Measurements from ENCODE around the gene VENTX.

The VENTX gene, protein sequence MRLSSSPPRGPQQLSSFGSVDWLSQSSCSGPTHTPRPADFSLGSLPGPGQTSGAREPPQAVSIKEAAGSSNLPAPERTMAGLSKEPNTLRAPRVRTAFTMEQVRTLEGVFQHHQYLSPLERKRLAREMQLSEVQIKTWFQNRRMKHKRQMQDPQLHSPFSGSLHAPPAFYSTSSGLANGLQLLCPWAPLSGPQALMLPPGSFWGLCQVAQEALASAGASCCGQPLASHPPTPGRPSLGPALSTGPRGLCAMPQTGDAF

DNA sequence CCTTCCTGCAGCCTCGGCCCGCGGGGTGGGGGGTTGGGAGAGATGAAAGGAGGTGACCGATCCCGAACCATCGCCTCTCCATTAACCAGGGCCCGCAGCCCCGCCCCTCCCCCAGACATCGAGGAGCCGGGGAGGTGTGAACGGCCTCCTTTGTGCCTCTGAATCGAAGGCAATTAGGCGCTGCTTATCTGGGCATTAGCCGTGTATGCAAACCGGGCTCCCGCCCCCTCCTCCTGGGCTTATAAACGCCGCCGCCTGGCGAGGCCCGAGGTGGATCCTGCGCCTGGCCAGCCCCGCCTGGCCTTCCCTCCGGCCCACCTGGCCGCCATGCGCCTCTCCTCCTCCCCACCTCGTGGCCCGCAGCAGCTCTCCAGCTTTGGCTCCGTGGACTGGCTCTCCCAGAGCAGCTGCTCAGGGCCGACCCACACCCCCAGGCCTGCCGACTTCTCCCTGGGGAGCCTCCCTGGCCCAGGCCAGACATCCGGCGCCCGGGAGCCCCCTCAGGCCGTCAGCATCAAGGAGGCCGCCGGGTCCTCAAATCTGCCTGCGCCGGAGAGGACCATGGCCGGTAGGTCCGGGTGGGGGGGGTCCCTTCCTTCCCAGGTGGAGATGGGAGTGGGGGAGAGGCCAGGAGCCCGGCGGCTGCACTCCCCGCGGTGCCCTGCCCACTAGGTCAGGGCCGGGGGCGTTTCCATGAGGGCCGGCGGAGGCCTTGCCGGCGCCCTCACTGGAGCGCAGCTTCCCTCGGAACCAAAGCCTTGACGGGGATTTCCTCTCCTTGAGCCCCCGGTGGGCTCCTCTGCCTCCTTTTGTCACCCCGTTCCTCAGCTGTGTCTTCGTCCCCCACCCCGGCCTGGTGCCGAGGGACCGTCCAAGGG, at the start of gene VENTX:
VENTX (plus strand) TSS at position 268 of the 878 bp plus-strand sequence; CDS start at position 328, 60 bp downstream.
- DNase-seq, result no peak

DNA sequence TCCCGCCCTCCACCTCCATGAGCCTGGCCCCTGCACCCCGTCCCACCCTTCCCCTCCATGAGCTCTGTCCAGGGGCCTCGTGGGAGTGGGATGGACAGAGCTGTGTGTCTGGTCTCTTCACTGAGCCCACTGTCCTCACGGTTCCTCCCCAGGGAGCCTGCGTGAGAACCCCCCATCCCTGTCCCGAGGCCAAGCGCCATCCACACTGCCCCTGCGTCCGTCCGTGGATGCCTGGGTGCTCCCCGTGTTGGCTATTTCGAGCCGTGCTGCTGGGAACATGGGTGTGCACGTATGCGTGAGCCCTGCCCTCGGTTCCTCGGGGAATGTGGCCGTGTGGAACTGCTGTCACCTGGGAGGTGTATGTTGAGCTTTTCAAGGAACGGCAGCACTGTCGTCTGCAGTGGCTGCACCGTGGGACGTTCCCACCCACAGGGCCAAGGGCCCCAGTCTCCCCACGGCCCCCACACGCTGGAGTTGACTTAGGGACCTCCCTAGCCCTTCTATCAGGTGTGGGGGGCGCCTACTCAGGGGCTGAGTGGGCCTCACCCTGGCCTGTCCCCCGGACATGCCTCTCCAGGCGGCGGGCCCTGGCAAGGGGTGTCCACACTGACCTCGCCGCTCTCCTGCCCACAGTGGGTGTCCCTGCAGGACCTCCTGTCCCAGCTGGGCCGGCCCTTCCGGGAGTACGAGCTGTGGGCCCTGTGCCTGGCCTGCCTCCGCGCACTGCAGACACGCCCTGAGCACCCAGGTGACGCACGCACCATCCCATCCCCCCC, 49.6 kb upstream of the VENTX start:
- DNase-seq, result no peak

DNA sequence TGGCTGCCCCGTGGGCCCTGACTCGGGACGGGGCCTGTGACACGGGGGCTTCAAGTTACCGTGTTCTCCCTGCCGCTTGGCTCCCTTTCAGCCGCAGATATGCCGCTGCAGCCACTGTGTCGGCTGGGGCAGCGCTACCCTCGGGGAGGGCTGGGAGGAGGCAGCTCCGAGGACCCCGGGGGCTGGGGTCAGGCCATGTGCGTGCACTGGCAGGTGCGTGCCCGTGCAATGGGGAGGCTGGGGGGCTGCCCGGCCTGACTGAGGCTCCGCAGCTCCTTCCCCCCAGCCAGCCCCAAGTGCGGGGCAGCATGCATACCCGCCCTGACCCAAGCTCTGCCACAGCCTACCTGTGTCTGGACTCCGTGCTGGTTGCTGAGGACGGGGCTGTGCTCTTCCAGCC, 48.4 kb upstream of the VENTX start:
- no peak for DNase-seq

DNA sequence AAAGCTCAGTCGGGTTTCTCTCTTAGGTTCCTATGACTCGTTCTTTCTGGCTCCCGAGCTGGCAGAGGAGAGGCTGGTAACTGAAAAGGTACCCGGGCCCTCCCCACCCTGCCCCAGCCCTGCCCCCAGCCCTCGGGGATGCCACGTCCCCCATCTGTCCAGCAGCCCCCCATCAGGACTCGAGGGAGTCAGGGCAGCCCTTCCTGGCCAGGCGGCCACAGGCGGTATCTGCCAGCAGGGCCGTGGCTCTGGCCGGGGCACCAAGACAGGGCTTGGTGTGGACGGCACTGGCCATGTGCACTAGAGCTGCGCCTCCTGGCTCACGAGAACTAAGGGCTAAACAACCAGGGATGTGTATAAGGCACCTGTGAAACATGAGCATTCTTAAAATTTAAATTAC, 47.9 kb upstream of the VENTX start:
- DNase-seq, result no peak

DNA sequence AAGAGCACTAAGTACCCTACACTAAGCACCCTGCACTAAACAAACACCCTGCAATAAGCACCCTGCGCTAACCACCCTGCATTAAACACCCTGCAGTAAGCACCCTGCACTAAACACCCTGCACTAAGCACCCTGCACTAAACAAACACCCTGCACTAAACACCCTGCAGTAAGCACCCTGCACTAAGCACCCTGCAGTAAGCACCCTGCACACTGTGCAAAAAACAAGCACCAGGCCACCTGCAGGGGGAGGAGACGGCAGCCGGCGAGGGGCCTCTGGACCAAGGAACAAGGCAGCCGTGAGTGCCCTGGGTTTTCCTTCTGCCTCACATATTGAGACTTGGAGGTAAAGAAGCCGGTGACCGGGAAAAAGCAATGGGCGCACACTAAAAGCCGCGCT, 47.4 kb upstream of the VENTX start:
- DNase-seq, result no peak

DNA sequence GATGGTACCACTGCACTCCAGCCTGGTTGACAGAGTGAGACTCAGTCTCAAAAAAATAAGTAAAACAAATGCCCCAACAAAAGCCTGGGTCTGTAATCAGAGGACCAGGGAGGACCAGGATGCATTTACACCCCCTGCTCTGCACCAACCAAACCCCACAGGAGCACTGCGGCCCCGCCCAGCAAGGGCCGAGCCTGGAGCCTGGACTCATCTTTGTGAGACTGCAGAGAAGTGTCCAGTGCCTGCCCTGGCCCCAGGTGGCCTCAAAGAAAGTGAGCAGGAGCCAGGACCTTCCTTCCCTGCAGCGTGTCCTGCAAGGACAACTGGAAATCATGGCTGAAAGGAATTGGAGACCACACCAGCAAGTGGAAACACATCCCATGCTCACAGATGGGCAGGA, 46.0 kb upstream of the VENTX start:
- no peak for DNase-seq

DNA sequence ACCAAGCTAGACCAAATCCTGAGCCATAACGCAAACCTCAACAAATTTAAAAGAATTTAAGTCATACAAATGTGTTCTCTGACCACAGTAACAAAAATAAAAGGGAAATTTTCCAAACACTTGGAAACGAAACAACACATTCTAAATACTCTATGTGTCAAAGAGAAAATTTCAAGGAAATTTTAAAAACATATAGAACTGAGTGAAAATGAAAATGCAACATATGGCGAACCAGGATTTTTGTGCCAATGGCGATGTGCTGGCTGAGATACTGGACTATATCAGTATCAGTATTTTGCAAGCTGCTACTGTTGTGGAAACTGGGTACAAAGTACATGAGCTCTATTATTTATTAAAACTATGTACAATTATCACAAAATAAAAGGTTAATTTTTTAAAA, 43.5 kb upstream of the VENTX start:
- DNase-seq, result no peak

DNA sequence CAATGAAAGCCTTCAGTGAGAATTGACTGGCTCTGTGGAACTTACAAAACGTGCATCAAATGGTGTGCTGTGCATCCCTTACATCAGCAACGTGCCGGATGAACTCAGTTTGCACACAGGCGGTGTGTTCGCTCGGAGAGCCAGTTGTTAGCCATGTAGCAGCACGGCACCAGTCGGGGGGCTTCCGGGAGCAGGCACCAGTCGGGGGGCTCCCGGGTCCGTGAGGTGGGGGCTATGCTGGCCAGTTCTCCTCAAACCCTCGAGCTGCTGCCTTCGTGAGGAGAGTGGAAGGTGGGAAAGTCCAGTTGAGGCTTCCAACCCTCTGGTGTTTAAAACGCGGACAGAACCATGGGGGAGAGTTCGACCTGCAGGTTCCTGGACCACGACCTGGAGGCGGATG, 42.6 kb upstream of the VENTX start:
- no peak for DNase-seq

DNA sequence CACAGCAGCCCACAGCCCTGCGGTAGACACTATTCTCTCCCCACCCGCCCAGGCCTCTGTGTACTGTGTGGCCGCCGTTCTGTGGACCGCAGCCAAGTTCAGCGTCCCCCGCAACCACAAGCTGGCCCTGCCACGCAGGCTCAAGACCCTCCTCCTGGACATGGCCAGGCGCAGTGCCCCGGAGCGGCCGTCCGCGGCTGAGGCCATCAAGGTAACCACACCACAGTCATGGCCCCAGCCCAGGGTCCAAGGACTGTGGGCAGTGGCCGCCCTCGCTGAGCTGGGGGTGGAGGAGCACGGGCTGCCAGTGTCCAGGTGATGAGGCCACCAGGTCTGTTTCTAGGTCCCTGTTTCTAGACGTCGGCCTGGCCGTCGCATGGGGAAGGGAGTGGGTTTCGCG, 42.0 kb upstream of the VENTX start:
- DNase-seq, result no peak

DNA sequence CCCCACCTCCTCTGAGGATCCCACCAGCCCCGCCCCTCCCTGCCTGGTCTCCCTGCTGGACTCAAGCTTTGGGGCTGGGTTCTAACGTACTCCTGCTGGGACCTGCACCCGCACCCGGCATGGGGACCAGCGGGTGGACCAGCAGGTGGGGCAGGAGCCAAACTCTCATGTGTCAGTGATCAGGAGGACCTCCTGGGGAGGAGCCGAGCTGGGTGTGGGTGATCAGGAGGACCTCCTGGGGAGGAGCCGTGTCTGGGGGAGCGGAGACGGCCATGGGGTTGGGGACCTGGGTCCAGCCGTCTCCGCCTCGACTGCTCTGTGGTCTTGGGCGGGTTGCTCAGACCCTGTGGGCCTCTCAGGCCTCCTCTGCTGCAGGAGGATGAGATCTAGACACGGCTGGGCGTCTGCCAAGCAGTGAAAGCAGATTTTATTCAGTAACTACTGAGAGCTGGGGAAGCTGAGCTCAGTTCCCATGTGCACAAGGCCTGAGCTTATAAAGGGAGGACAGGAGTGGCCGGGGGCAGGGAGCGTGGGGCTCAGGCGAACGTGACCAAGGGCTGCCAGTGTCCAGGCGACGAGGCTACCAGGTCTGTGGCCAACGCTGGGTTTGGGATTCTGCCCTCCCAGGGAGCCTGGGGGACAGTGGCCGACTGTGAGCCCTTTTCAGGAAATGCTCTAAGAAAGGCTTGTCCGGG, 41.3 kb upstream of the VENTX start:
- no peak for DNase-seq

DNA sequence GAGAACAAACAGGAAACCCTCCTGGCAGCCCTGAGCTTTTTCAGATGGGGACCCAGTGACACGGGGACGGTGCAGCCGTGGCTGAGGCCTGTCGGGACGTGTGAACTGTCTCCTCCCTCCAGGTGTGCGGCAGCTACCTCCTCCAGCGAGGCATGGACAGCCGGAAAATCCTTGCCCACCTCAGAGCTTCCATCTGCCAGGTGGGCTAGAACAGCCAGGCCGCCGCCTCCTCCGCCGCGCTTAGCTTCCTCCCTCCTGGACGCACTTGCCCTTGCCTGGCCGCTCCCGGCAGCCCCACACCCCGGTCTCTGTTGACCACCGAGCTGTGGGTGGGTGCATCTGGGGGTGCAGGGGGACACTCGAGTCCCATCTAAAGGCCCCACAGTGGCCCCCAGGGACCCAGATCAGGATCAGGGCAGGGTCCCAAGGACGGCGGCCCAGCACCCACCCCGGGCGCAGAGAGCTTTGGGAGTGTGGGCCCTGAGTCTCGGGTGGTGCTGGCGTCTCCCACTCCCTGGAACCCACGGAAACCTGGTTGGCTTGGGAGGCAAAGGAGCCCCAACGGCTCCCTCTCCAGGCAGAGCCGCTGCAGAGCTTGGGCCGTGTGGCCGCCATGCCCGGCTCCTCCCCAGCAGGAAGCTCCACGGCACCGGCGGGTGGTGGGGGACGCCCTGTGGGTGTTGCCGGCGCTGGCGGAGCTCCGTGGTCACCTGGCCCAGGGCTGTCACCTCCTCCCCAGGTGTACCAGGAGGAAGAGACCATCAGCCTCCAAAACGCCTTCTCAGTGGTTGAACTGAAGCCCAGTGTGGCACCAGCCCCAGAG, 40.5 kb upstream of the VENTX start:
- DNase-seq, result no peak

DNA sequence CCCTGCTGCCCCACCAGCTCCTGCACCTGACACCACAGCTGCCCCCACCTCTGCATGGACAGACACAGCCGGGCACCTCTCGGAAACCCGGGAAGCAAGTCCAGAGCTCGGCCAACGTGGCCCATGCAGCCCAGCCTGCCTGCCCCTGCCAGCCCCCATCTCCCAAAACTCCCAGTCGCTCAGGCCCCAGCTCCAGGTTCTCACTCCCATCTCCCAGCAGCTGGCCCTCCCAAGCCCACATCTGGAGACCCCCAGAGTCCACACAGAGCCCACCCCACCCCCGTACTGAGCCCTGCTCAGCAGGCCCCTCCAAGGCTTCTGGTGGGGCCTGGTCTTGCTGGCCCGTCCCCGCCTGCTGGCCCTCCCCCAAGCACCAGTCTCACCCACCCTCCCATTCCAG, 39.9 kb upstream of the VENTX start:
- no peak for DNase-seq

DNA sequence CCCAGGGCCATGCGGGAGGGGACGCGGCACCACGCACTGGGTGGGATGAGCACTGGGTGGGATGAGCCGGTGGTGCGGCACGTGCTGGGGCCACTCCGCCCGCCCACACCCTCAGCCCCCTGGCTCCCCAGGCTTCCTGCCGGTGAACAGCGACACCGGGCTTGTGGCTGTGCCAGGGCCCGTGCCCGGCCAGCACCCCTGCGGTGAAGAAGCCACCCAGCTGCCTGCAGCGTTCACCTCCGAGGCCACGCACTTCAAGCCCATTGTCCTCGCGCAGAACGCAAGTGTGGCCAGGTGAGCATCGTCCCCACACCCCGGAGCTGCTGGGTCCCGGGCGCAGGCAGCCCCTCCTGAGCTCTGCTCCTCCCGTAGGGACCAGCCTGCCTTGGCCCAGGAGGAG, 39.4 kb upstream of the VENTX start:
- DNase-seq, result no peak

DNA sequence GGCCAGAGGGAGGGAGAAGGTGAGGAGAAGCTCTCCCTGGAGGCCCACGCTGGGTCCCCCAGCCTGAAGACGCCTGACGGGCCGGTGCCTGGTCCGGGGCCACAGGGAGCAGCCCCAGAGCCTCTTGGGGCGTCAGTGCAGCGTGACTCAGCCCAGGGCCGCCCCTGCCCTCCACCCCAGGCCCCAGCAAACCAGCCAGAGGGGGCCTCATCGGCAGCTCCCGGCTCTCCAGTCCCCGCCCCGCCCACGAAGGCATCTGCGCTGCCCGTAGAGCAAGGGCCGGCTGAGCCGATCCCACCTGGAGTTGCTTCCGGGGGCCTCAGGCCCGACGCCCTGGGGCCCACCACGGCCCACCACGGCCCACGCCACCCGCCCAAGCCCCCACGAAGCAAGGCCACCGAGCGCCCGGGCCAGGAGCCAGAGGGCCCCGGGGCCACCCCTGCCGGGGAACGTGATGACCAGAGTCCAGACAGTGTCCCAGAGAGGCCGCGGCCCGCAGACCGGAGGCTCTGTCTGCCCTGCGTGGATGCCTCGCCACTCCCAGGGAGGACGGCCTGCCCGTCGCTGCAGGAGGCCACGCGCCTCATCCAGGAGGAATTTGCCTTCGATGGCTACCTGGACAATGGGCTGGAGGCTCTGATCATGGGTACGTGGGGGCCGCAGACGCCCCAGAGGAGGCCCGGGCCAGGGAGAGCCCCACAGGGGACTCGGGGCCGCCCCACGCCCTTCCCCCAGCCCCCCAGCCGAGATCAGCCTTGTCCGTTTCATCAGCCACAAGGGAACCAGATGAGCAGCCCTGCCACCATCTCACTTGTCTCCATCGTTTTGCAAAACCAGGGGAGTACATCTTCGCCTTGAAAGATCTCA, 38.8 kb upstream of the VENTX start:
- no peak for DNase-seq

DNA sequence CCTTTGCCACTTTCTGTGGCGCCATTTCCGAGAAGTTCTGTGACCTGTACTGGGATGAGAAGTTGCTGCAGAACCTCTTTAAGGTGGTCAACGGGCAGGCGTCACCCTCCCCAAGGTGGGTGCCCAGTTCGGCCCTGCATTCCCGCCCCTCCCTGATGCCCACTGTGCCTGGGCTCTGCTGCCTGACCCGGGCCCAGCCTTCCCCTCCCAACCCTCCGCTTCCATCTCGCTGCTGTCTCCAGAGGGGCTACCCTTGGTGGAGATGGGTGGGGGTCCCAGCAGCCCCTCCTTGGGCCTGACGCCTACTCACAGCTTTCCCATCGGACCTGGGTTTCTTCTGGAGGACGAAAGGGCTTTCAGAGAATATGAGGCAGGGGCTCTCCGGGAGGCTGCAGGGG, 38.2 kb upstream of the VENTX start:
- no peak for DNase-seq

DNA sequence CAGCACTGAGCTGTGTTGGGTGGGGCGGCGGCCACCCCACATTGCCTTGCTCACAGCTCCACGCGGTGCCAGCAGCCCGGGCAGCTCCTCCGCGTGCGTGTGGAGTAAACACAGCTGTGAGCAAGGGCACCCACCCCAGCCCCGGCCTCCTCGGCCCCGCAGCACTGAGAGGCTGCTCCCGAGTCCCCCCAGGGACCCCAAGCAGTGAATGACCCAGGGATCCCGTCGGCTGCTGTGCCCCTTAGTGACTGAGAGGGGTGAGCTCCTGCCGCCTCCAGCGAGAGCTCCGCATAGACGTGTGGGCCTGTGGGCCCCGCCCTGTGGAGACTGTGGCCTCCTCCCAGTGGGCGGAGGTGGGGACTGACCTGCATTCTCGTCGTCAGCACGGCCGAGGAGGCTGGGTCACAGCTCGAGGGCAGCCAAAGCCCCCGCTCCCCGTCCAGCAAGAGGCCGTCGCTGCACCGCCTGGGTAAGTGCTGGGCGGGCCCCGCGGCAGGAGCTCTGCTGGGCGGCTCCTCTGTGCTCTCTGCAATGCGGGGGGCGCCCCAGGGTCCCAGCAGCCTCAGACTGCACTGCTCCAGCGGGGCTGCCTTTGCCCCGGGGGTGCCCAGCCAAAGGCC, 37.6 kb upstream of the VENTX start:
- DNase-seq, result no peak

DNA sequence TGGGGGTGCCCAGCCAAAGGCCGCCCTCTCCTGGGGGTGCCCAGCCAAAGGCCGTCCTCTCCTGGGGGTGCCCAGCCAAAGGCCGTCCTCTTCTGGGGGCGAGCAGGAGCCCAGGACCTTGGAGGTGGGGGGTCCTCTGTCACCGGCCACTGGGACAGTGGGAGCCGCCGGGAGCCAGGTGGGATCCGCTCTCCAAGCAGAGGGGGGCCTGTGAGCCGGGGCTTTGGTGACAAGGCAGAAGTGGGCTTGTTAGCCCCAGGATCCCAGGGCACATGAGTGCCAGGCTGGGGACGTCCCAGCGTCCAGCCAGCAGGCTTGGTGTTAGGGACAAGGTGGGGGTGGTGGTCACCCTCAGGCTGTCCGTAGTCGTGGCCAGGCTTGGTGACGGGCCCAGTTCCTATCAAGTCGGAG, 37.0 kb upstream of the VENTX start:
- DNase-seq, result no peak

DNA sequence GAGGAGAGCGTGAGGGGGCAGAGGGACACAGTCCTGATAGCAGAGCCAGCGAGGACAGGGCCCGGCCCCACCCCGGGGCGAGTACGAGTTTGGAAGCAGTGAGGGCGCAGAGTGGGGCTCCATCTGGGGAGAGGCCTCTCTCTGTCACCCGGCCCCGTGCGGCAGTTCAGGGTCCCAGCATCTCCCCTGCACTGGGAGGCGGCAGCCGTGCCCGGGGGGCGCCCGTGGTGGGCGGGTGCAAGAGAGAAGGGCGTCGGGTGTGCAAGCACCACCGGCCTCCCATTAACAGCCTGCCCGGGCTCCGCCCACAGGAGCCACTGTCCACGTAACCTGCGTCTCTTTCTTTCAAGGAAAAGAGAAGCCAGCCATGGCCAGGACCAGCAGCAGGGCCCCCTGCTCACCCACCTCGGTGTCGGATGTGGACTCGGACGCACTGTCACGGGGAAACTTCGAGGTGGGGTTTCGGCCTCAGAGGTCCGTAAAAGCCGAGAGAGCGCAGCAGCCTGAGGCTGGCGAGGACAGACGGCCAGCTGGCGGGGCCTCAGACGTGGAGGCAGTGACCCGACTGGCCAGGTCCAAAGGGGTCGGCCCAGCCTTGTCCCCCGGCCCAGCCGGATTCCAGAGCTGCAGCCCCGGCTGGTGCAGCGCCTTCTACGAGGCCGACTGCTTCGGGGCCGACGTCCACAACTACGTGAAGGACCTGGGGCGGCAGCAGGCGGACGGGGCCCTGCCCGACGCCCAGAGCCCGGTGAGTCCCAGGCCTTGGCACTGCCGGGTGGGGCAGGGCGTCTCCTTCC, 36.3 kb upstream of the VENTX start:
- DNase-seq, result no peak

DNA sequence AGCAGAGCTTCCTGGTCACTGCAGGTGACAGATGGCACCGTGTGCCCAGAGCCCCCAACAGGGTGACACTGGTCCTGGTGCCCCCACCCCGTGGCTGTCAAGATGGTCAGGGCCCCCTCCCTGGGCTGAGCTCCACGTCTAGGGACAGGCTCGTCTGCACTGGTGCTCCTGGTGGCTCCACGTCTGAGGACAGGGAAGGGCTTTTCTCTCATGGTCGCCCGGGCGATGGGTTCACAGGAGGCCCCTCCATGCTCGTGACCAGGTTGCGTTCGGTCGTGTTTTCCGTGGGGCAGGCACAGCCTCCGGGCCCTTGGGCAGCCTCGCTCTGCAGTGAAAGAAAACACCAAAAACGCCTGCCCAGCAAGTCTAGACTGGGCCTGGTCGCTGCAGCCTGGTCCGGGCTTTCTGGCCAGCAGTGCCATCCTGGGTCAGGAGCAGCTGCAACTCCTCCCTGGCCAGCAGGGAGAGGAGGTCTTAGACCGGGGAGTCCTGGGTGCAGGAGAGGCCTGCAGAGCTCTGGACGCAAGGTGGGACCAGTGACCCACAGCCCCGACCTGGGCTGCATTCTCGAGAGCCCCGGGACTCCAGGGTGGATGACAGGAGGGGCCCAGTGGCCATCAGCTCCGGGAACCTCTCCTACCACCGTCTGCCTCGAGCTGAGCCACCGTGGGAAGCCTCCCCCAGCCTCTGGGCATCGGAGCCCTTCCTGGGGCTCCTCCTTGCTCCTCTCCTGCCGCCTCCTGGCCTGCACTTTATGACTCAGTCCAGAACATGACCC, 35.5 kb upstream of the VENTX start:
- no peak for DNase-seq

Measured in DMS79 (cell line).